ENCODE data around the gene LHX1.

Gene LHX1

GRCh38 chr17:36923814-36924221, 13.5 kb upstream of the LHX1 start:
- no peak for DNase-seq

- no peak for DNase-seq
Observed at GRCh38 chr17:36926226-36926625, 11.0 kb upstream of the LHX1 start.

- DNase-seq, result no peak
Observed at GRCh38 chr17:36926701-36927100, 10.6 kb upstream of the LHX1 start.

GRCh38 chr17:36928471-36929345, 8.6 kb upstream of the LHX1 start:
- no peak for DNase-seq

- no peak for DNase-seq
Observed at GRCh38 chr17:36929851-36930582, 7.3 kb upstream of the LHX1 start.

- DNase-seq, result no peak
Observed at GRCh38 chr17:36930583-36930900, 6.7 kb upstream of the LHX1 start.

- DNase-seq, result no peak
Observed at GRCh38 chr17:36931096-36931696, 6.1 kb upstream of the LHX1 start.

- DNase-seq, result peak; percentile 50
Observed at GRCh38 chr17:36931697-36932382, 5.4 kb upstream of the LHX1 start.

- DNase-seq, result no peak
Observed at GRCh38 chr17:36932383-36932693, 4.9 kb upstream of the LHX1 start.

- peak; percentile 25 for DNase-seq
Observed at GRCh38 chr17:36932694-36933511, 4.4 kb upstream of the LHX1 start.

- DNase-seq, result peak; percentile 24
Observed at GRCh38 chr17:36933512-36934143, 3.6 kb upstream of the LHX1 start.

- DNase-seq, result no peak
Observed at GRCh38 chr17:36934144-36934691, 3.1 kb upstream of the LHX1 start.

GRCh38 chr17:36934692-36935630, 2.3 kb upstream of the LHX1 start:
- DNase-seq, result peak; percentile 40

GRCh38 chr17:36935671-36936454, 1.4 kb upstream of the LHX1 start:
- DNase-seq, result peak; percentile 17

GRCh38 chr17:36936455-36937000, 747 bp upstream of the LHX1 start:
- DNase-seq, result peak; percentile 29

- peak; percentile 30 for DNase-seq
Observed at GRCh38 chr17:36937959-36938565, 787 bp downstream of the LHX1 start.

- peak; percentile 58 for DNase-seq
Observed at GRCh38 chr17:36938566-36939051, 1.3 kb downstream of the LHX1 start.

GRCh38 chr17:36939052-36939801, 2.0 kb downstream of the LHX1 start:
- DNase-seq, result peak; percentile 58

Measured in DMS79 treated with DMSO at 0.1 percent for 48 hours (cell line).